GM21360 (cell line): ENCODE measurements around the gene WWOX.

Experiments
- ATAC-seq: cut with Tn5 transposase; IDR thresholded peaks from one replicate; pipeline ENCODE4 v1.9.1; 2021; ENCODE audit warnings: mild to moderate bottlenecking, moderate library complexity; ENCODE audit not compliant: unreplicated experiment

Gene WWOX

DNA sequence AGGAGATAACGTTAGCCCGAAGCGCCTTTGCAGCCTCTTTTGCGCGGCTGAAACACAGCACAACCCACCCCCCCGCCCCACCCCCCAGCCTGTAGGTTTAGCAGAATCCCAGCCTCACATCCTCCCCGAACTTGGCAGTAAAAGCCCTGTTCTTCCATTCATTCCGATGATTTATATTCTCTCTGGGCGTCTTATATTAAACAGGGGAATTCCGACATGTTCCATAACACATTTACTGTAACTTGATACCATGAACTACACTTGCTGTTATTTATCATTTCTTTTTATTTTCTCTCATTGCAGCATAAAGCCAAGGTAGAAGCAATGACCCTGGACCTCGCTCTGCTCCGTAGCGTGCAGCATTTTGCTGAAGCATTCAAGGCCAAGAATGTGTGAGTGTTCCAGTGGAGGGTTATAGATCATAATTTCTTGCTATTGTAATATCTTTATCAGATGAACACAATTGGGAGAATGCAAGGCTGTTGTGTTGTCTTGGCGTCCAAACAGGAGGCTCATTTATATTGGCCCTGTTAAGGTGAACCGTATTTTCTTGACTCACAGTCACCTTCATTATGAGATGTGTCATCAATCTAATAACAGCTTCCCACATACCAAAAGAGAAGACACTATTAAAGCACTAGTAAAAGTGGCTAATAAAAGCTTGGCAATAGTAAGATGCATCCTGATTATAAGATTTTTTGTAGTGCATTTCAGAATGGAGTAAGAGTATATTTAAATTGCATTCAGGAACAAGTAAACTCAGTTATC, 287.3 kb downstream of the WWOX start:
- no peak for ATAC-seq

DNA sequence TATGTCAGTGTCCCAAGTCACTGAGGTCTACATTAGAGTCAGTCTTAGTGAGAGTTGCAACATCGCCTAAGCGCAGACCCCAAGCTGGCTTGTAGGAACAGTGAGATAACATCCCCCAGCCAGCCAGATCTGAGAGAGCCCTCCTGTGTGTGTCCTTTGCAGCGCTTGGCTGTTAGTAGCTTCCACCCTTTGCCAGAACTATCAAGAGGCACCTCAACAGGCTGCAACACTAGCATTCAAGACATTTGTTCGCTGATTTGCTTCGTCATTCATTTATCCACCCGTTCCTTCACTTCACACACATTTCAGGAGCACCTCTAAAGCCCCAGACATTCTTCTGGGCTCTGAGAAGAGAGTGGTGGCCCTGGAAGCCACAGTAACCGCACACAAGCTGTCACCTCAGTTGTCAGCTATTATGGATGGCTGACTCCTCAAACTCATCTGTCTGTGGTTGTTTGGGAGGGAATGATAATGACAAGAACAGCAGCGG, 289.6 kb downstream of the WWOX start:
- no peak for ATAC-seq

DNA sequence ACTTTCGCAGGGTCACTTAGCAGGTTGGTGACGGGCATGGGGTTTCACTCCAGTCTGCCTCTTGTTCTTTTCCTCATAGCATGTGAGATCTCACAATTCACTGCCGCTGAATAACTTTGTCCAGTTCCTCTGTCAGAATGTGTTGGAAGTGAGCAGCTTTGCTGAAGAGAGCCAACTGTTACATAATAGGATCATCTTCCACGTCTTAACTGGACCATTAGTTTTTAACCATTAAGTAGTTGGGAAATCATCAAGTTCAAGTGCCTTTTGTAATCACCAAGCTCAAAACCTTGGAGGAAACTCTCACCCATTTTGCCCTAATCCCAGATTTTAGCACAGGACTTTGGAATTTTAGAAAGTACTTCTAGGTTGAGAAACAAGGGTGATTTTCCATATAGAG, 290.6 kb downstream of the WWOX start:
- no peak for ATAC-seq

DNA sequence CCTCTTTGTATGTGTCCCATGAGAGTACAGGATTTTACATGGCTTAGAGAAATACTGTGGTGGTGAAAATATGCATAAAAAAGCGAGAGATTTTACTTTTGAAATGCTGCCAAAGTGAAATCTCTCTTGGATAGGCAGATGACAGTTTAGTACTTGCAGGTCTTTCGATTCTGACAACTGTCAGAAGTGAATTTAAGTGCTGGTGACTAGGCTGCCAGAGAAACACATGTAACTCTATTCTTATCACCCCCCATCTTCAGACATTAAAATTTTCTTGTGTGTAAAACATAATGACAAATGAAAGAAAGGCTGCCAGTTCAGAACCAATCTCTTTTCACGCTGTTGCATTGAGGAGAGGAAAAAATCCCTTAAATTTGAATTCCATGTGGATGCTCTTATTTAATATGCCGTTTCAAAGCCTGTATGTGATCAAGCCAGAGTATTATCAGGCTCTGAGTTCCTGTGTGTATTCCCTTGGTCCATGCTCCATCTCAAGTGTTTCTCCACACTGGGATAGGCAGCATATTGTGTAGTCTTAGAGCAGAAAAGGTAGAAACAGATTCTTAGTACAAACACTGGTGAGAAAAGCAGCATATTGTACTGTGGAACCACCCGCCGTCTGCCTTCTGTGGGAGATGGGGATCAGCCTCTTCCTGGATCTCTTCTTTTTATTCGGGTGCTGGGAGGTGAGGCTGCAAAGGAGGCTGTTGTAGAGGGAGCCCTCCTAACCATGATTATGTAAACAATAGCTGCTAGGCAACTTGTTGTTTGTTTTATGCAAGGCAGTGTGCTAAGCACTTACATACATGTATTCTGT, 291.3 kb downstream of the WWOX start:
- no peak for ATAC-seq

DNA sequence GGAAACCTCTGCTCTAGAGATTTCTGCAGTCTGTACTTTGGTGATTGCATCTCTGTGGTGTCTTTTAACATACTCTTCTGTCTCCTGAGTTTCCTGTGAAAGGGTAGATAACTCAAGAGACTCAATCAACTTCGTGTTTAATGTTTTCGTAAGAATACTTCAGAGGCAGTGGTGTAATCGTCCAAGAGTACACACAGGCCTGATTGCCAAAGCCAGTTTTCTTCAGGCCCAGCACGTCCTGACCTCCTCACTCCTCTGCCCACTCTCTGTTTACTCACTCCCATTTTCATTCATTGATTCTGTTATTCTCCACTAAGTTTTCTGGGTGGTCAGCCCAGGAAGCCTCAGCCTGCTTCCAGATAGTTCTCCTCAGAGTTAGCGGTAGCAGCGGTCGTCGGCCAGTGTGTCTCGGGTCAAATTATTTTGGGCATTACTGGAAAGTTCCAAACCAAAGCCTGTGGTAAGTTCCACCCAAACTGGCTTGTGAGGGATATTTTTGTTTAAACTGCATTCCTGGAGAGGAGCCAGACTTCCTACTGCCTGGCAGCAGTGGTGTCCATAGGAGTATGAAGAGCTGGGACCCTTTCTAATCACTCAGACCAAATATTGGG, 293.2 kb downstream of the WWOX start:
- no peak for ATAC-seq

DNA sequence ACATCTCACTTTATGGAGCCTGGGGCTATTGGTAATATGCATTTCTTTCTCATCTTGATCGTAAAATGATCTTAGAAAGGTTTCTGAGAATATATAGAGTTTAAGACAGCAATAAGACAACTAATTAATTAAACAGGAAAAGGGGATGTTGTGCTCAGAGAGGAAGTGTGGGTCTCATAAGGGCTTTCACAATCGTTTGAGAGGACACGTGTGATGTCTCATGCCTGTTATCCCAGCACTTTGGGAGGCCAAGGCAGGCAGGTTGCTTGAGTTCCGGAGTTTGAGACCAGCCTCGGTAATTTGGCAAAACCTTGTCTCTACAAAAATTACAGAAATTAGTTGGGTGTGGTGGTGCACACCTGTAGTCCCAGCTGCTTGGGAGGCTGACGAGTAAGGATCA, 295.6 kb downstream of the WWOX start:
- ATAC-seq: no peak

DNA sequence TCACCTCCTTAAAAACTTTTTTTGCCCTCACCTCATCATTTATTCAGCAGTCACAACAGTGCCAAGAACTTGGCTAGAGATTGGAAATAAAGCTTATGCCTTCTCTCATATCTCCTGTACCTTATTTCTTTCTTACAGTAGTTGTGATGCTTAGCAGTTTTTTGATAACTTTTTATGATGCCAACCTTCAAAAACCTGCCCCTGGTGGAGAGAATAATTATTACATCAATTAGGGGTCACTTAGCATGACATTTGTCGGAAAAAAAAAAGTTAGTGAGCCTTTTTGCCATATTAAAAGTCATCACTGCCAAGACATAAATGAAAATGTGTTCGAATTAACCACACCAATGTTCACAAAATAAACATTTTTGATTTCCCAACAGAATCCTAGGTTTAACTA, 296.6 kb downstream of the WWOX start:
- ATAC-seq: no peak

DNA sequence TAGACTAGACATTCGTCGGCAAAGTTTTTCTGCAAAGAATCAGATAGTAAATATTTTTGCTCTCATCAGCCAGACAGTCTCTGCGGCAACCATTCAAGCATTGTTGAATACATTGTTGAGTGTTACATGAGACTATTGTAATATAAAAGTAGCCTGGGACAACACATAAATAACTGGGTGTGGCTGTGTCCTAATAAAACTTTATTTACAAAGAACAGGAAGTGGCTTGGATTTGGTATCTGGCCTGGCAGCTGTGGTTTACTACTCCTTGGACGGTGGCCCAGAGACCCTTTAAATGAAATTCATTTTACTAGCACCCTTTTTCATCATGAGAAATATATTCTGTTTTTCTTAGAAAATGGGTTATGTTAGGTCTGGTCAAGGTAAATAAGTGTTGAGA, 297.2 kb downstream of the WWOX start:
- no peak for ATAC-seq

DNA sequence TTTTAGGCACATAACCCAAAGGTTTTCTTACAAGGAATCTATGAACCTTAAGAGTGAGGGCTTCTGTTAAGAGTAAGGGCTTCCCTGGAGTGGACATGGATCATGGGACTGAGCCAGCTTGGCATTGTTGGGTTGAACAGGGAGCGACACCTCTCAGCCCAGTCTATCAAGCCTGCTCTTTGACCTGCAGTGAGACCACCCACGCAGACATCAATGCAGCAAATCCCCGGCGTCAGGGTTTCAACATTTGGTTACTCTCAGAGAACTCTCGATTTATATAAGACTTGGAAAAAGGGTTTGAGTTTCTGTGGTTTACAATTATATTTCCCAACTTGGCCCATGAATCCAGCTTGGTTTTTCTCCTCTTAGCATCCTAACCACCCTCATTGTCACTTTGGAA, 299.9 kb downstream of the WWOX start:
- ATAC-seq: no peak

DNA sequence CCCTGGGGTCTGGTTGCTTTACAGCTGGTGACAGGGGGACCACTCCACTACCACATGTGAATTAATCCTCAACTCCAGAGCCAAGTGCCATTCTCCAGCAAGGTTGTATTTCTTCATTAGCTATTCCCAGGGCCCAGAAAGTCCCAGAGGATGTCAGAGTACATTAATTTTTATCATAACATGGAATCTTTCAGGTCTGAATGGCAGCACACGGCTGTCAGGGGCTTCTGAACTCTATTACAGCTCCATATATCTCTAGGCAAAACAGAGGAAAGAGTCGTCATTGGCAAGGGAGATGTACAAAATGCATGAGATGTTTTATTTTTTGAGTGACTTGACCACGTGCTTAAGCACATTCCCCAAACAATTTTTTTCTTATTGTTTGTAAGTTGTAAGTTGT, 303.4 kb downstream of the WWOX start:
- ATAC-seq: no peak

DNA sequence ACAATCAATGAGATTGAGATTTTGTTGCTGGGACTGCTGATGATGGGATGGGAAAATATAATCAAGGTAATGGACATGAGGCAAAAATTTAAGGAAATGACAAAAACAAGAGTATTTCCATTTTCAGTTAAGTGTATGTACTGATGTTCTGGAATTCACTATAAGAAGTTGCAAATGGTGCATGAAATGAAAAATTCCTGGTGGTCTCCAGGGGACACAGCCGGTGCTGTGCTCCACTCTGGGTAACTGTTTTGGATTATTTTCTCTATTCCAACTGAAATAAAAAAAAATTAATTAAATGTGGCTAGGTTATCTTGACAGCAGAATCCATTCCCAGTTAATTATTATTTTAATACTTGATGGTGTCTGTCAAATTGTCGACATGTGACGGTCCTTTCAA, 305.6 kb downstream of the WWOX start:
- ATAC-seq: no peak

DNA sequence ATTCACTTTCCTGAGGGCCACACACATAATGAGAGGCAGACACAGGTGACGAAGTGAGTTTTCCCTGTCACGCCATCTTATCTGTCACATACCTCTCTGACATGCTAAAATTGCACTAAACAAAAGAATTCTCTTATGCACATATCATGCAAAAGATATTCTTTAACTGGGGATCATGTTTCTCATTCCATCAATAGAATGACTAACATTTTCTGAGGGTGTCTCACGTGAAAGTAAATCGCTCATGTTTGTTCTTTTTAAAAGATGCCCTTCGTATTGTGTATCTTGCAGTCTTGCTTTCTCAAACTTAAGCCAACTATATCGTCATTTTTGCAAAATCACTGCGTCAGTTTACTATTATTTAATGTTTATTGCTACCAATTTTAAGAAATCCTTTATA, 306.4 kb downstream of the WWOX start:
- no peak for ATAC-seq

DNA sequence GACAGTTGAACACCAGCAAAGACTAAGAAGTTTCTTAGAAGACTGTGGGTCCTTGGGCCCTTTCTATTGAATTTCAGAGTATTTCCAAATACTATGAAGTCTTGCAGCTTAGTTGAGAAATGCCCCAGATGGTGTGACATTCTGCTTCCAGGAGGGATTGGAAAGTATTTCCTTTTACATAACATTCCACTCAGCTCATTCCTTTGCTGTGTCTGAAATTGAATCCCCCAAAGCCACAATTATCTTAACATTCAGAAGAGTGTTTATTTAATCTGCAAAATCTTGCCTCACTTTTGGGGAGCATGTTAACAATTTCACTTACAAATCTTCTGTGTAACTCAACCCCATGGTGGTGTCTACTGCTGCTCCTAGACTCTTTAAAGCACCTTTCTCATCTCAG, 307.7 kb downstream of the WWOX start:
- ATAC-seq: no peak

DNA sequence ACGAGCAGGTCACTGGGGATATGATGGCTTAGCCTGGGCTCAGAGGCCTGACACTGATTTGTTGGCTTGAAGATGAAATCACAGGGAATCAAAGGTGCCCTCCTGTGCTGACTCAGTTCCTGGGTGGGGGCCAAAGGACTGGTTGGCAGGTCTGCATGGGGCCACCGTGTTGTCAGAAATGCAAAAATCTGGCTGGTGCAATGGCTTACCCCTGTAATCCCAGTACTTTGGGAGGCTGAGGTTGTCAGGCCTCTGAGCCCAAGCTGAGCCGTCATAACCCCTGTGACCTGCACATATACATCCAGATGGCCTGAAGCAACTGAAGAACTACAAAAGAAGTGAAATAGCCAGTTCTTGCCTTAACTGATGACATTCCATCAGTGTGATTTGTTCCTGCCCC, 314.2 kb downstream of the WWOX start:
- ATAC-seq: no peak

DNA sequence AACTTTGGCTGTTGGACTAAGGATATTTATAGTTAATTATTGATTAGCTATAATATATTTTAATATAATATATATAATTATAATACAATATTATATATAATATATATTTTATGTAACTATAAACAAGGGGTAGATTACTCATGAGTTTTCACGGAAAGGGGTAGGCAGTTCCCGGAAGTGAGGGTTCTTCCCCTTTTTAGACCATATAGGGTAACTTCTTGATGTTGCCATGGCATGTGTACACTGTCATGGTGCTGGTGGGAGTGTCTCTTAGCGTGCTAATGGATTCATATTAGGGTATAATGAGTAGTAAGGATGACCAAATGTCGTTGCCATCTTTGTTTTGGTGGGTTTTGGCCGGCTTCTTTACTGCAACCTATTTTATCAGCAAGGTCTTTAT, 315.6 kb downstream of the WWOX start:
- no peak for ATAC-seq

DNA sequence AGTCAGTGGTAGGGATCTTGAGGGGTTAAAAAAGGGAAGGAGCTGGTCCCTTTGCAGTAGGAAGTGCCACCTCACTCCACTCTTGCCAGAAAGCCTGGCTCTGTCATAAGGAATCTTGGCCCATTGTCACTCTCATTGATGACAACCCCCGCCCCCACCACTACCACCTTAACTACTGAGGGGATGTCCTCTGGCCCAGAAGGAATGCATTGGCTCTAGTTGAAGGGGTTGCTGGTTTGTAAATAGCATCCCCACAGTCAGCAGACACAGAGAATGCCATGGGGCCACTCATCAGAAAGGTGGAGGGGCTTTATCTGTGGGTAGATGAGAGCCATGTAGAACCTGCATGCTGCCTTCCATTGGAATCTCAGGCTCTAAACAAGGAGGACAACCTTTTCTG, 316.2 kb downstream of the WWOX start:
- no peak for ATAC-seq

DNA sequence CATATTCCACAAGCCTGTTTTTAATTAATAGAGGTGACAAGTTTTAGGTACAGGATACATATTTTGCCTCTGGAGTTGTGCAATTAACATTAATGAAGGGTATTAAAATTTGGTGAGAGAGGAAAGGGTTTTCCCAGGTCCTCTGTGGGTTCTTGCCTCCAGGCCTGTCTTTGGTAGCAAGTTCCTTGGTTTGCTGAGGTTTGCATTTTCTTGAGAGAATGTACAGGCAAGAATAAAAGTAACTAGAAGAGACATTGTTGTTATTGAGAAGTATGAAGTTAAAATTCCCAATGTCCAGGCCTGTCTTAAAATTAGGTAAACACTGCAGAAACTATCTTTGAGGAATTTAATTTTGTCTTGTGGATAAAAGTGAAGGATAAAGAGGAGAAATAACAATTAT, 316.9 kb downstream of the WWOX start:
- ATAC-seq: no peak

DNA sequence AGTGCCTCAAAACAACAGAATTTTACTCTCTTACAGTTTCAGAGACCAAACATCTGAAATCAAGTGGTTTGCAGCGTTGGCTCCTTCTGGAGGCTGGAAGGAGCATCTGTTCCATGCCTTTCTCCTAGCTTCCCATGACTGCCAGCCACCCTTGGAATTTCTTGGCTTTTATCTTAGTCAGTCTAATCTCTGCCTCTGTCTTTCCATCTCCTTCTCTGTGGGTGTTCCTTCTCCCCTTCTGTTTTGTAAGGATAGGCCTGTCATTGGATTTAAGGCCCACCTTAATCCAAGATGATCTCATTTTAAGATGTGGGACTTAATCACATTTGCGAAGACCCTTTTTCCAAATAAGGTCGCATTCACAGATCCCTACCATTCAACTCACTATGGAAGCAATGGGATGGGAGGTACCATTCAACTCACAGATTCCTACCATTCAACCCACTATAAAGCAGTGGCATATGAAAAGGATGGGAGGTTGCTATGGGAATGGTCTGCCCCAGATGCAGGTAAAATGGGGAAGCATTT, 321.8 kb downstream of the WWOX start:
- ATAC-seq: no peak

DNA sequence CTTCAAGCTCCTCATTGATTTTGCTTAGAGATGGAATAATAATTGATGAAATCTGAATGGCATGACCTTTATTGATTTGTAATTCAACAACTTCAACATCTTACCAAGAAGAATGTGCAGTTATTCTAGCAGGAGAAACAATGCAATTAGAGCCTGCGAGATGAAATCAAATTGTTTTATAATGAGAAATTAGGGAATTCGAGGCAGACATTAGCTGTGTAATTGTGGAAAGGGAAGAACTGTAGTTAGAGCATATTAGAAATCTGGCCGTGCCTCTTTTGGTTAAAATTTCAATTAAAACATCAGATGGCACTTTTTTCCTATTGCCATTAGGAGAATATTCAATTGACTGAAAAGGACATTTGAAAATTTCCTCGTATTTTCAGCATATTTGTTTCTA, 325.8 kb downstream of the WWOX start:
- ATAC-seq: no peak

DNA sequence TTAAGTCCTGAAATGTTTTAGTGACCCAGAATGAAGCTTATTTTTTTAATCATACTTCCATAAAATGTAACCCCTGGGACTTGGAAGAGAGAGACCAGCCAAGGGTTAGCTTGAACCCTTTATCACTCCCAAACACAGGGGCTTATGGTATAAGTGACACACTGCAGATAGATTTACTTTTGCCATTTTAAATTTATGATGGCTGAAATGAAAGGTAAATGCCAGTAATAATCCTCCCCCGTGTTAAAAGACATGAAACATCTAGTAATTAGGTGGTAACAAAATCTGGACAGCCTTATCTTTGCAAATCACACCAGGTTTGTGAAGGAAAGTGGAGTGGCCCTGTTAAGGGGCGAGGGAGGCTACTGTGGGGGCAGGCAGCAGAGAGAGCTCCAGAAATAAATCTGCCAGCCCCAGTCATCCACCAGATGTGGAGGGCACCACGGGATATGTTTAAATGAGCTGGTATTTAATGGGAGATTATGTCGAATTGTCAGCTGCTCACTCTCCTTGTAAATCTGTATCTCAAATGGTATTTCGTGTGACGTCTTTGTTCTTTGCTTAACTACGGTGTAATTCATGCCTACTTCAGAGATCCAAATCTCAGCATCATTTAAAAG, 326.5 kb downstream of the WWOX start:
- ATAC-seq: no peak

DNA sequence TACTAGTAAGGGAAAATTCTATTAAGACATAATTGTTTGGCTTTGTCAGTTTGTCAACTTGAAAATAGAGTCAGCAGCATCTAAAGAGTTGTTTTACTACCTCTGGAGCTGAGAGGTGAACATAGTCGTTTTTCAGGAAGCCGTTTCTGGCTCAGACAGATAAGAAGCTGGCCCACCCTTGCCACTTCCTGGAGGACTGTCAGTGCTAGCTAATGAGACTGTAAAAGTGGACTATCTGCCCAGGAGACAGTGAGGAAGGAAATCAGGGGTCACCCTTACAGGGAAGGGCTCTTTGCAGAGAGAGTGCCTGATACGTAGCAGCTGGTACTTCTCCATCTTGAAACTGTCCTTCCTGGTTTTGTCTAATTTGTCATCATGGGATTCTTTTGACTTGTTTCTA, 328.7 kb downstream of the WWOX start:
- no peak for ATAC-seq
